Ishikawa (cell line): Measurements from ENCODE around the gene HNRNPH2.

Experiments used
- CEBPB ChIP-seq: IDR thresholded peaks from 2 replicates; pipeline ENCODE4 v1.6.1; 2012
- CREB1 ChIP-seq: IDR thresholded peaks from 2 replicates; pipeline ENCODE4 v1.6.1; 2012; ENCODE audit warnings: low read depth
- EGR1 ChIP-seq: IDR thresholded peaks from 2 replicates; pipeline ENCODE4 v1.6.1; 2012
- EP300 ChIP-seq: IDR thresholded peaks from 2 replicates; pipeline ENCODE4 v1.6.1; 2012; ENCODE audit warnings: borderline replicate concordance
- FOXM1 ChIP-seq: IDR thresholded peaks from 2 replicates; pipeline ENCODE4 v1.6.1; 2012; ENCODE audit warnings: low read depth, borderline replicate concordance
- MAX ChIP-seq: IDR thresholded peaks from 2 replicates; pipeline ENCODE4 v1.6.1; 2012
- NFIC ChIP-seq: IDR thresholded peaks from 2 replicates; pipeline ENCODE4 v1.6.1; 2012
- RAD21 ChIP-seq: IDR thresholded peaks from 2 replicates; pipeline ENCODE4 v1.6.1; 2012; ENCODE audit warnings: low read depth
- REST ChIP-seq: IDR thresholded peaks from 2 replicates; pipeline ENCODE4 v1.6.1; 2012; ENCODE audit warnings: low read depth, mild to moderate bottlenecking
- TAF1 ChIP-seq: IDR thresholded peaks from 2 replicates; pipeline ENCODE4 v1.6.1; 2012; ENCODE audit warnings: low read depth, mild to moderate bottlenecking
- TCF12 ChIP-seq: IDR thresholded peaks from 2 replicates; pipeline ENCODE4 v1.6.1; 2012; ENCODE audit warnings: low read depth
- TEAD4 ChIP-seq: IDR thresholded peaks from 2 replicates; pipeline ENCODE4 v1.6.1; 2012
- YY1 ChIP-seq: IDR thresholded peaks from 2 replicates; pipeline ENCODE4 v1.6.1; 2012; ENCODE audit warnings: low read depth
- ZBTB7A ChIP-seq: IDR thresholded peaks from 2 replicates; pipeline ENCODE4 v1.6.1; 2012; ENCODE audit warnings: low read depth
- TF ChIP-seq, protein P1 (sequence below): IDR thresholded peaks from 2 replicates; pipeline ENCODE4 v1.6.1; 2012

The HNRNPH2 gene

GRCh38 chrX:101365301-101365795, 42.7 kb upstream of the HNRNPH2 start:
- no peak for TF ChIP-seq TEAD4
- no peak for TF ChIP-seq YY1
- no peak for TF ChIP-seq RAD21
- no peak for TF ChIP-seq ZBTB7A
- no peak for TF ChIP-seq TAF1
- no peak for TF ChIP-seq EGR1
- TF ChIP-seq TCF12 = no peak
- no peak for TF ChIP-seq REST
- TF ChIP-seq, protein P1, sequence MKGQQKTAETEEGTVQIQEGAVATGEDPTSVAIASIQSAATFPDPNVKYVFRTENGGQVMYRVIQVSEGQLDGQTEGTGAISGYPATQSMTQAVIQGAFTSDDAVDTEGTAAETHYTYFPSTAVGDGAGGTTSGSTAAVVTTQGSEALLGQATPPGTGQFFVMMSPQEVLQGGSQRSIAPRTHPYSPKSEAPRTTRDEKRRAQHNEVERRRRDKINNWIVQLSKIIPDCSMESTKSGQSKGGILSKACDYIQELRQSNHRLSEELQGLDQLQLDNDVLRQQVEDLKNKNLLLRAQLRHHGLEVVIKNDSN = no peak
- TF ChIP-seq EP300 = no peak
- TF ChIP-seq FOXM1 = no peak
- TF ChIP-seq CEBPB = no peak

DNA sequence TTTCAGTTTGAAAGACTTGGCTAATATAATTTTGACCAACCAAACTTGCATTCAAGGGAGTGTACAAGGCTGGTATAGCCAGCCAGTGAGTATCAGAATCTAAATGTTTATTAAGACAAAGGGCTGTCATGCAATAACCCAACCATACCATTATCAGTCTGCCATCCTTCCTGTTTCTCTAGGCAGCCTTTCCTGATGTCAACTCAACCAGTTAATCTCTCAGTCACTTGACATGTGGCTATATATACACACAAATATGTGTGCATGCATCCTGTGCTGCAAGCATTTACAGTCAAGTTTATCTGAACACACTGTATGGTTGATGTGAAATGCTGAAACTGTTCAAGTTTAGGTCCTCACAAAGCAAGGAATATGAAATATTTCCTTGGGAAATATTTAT, 39.2 kb upstream of the HNRNPH2 start:
- TF ChIP-seq TEAD4 (no peak), EP300 (no peak), REST (no peak), TAF1 (no peak), MAX (no peak), FOXM1 (no peak), TCF12 (no peak), YY1 (no peak), NFIC (no peak)
- TF ChIP-seq, protein P1 = no peak

DNA sequence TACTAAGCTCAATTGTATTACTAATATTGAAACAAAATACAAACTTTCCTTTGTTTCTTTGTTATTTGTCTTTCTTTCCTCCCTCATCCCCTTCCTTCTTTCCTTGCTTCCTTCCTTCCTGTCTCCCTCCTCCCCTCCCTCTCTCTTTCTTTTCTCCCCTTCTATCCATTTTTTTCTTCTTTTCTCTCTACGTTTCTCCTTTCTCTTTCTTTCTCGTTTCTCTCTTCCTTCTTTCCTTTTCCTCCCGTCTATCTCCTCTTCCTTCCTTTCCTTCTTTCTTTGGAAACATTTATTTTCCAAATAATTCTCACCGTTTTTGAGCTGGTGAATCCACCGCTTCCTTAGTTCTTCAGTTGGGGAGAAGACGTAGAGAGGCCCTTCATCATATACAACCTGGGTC, 38.3 kb upstream of the HNRNPH2 start:
- TF ChIP-seq EGR1 (no peak), CREB1 (no peak), FOXM1 (no peak)

GRCh38 chrX:101370888-101371504, 37.0 kb upstream of the HNRNPH2 start:
- TF ChIP-seq NFIC (no peak), ZBTB7A (no peak), MAX (no peak), REST (no peak), TCF12 (no peak), RAD21 (no peak), TAF1 (no peak), CREB1 (no peak), FOXM1 (no peak), EP300 (no peak), CEBPB (no peak), TEAD4 (no peak), YY1 (no peak)
- TF ChIP-seq, protein P1 = no peak
